ENCODE results near the gene SIRPB2. TPM values are rescaled to one million over a fixed set of nuclear protein-coding genes. Genes with fewer than 3 reads are reported as not detected.

SIRPB2 gene
- total and polyA plus RNA-seq, 10 of the 15 experiments (the other 5 are each of a cell fraction or from before 2014, with no cell fraction given) = not detected

- TF ChIP-seq ZNF687 (IDR thresholded peaks at IDR 0.05) (peak; percentile 34; the same call in 1 of the 2 replicates), NFYB (IDR thresholded peaks at IDR 0.05; ENCODE audit: insufficient read depth, low read depth, low read length) (no peak), REST (IDR thresholded peaks at IDR 0.05; ENCODE audit: low read depth, low read length) (no peak), GATAD2B (conservative IDR thresholded peaks at IDR 0.05; ENCODE audit: low read depth) (0 out of 2 replicates have a peak, but pooled peaks have one; percentile 23), EP300 (IDR thresholded peaks at IDR 0.05; ENCODE audit: borderline replicate concordance in 1 of 2, control insufficient read depth in 1 of 2, low read depth in 2 of 2, low read length in 2 of 2) (peak in 1 of 2 experiments; percentile 86; a peak in 2 of 4 replicates), RB1 (IDR thresholded peaks at IDR 0.05; ENCODE audit: borderline replicate concordance) (no peak), CBX5 (IDR thresholded peaks at IDR 0.05; ENCODE audit: low read depth) (peak; percentile 84; the same call in 1 of the 2 replicates), YY1 (IDR thresholded peaks at IDR 0.05; ENCODE audit: low read depth, low read length) (peak; percentile 78), MEF2B (IDR thresholded peaks at IDR 0.05; ENCODE audit: partially characterized antibody, poor library complexity, severe bottlenecking) (peak; percentile 65), BCL11A (IDR thresholded peaks at IDR 0.05; ENCODE audit: low read depth, low read length) (peak; percentile 71), MTA3 (IDR thresholded peaks at IDR 0.05; ENCODE audit: borderline replicate concordance, low read length) (peak; percentile 91; the same call in 1 of the 2 replicates), E4F1 (IDR thresholded peaks at IDR 0.05; ENCODE audit: borderline replicate concordance, partially characterized antibody) (no peak), MEF2A (IDR thresholded peaks at IDR 0.05; ENCODE audit: insufficient read depth, low read depth, low read length) (peak; percentile 43; the same call in 1 of the 2 replicates), IRF5 (IDR thresholded peaks at IDR 0.05; ENCODE audit: borderline replicate concordance) (no peak), SPI1 (IDR thresholded peaks at IDR 0.05; ENCODE audit: borderline replicate concordance, insufficient read depth, low read depth, low read length) (peak; percentile 98), SMARCA5 (IDR thresholded peaks at IDR 0.05) (peak; percentile 86), RCOR1 (conservative IDR thresholded peaks at IDR 0.05; ENCODE audit: low read depth, low read length) (0 out of 2 replicates have a peak, but pooled peaks have one; percentile 76)
These were observed 44.4 kb upstream of the SIRPB2 start (continued) for GRCh38 chr20:1535420-1536175.

Measured in GM12878 (cell line).